Stimulated activated effector memory CD8-positive, alpha-beta T cell treated with anti-CD3 and anti-CD28 coated beads, Interleukin-12 subunit alpha, Interleukin-12 subunit beta, amount 100 ng/mL, for 72 hours (primary cell): Measurements from ENCODE around the gene RNPEP.
"Not testable (repeated sequence)": the region's sequence is repeated elsewhere in the genome, so short reads cannot be mapped to it uniquely, and the experiment has no call there.

Experiments used
- ATAC-seq: fragments of 150-1000 bp; cut with Tn5 transposase; 2 replicates; pipeline ENCODE4 v1.10.0; 2021
- DNase-seq, 2 donors: peaks; one replicate each; pipeline ENCODE4 v3.0.0; 2021 to 2022; ENCODE audit warnings: low spot score in 2 of 2
- H3K27ac Mint-ChIP-seq: one replicate; pipeline ENCODE4 v1.8.0; 2022; ENCODE audit warnings: mild to moderate bottlenecking, mixed read lengths
- H3K36me3 Mint-ChIP-seq: one replicate; pipeline ENCODE4 v1.8.0; 2022; ENCODE audit warnings: mild to moderate bottlenecking, mixed read lengths
- H3K4me1 Mint-ChIP-seq: one replicate; pipeline ENCODE4 v1.8.0; 2022; ENCODE audit warnings: mixed read lengths
- H3K4me3 Mint-ChIP-seq: one replicate; pipeline ENCODE4 v1.8.0; 2022; ENCODE audit warnings: mild to moderate bottlenecking, mixed read lengths
- H3K9me3 Mint-ChIP-seq: one replicate; pipeline ENCODE4 v1.8.0; 2022; ENCODE audit warnings: mixed read lengths

RNPEP gene

DNA sequence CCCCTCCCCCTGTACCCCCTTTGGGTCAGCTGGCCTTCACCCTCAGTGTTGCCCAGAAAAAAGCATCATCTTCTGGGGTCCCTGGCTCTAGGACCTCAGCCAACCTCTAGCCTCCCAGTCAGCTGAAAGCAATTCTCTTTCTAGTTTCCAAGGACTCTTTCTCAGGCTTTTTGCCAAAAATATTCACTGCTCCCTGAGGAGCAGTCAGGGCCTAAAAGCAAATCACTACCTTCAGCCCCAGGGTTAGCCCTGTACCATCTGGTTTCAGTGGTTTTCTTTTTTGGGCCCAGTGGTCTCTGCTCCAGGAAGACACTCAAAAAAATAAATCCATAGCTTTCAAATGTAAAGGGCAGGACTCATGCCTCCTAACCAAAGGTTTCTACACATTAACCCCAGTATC, 33.0 kb upstream of the RNPEP start:
- Mint-ChIP-seq H3K27ac (no peak overlapping the region), H3K9me3 (no peaks in the 10 kb centered on the region), H3K4me1 (peaks cover 18% of the 10 kb centered on the region), H3K36me3 (peaks cover 3% of the 10 kb centered on the region), H3K4me3 (no peak overlapping the region)
- DNase-seq (no peak), ATAC-seq (no peak)

DNA sequence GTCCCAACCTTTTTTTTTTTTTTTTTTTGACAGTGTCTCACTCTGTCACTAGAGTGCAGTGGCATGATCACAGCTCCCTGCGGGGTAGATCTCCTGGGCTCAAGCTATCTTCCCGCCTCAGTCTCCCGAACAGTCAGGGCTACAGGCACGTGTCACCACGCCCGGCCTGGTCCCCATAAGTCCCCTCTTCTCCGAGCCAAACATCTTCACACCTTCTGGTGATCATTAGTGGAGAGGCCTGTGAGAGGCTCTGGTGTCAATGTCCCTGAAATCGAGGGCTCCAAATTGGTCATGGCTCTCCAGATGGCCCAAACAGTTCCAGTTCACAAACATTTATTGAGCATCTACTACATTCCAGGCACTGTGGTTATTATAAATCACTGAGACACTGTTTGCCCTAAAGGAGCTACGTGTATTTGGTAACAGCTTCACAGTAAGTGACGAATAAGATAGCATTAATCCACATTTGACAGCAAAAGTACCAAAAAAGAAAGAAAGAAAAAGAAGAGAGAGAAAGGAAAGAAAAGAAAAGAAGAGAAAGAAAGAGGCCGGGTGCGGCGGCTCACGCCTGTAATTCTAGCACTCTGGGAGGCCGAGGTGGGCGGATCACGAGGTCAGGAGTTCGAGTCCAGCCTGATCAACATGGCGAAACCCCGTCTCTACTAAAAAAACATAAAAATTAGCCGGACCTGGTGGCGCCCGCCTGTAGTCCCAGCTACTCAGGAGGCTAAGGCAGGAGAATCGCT, 28.0 kb upstream of the RNPEP start:
- no peak for ATAC-seq
- Mint-ChIP-seq H3K27ac (peak overlapping the region; percentile 99), H3K36me3 (peaks cover 52% of the 10 kb centered on the region), H3K4me1 (peaks cover 20% of the 10 kb centered on the region), H3K4me3 (peak overlapping the region; percentile 92), H3K9me3 (no peaks in the 10 kb centered on the region)
- no peak for DNase-seq

DNA sequence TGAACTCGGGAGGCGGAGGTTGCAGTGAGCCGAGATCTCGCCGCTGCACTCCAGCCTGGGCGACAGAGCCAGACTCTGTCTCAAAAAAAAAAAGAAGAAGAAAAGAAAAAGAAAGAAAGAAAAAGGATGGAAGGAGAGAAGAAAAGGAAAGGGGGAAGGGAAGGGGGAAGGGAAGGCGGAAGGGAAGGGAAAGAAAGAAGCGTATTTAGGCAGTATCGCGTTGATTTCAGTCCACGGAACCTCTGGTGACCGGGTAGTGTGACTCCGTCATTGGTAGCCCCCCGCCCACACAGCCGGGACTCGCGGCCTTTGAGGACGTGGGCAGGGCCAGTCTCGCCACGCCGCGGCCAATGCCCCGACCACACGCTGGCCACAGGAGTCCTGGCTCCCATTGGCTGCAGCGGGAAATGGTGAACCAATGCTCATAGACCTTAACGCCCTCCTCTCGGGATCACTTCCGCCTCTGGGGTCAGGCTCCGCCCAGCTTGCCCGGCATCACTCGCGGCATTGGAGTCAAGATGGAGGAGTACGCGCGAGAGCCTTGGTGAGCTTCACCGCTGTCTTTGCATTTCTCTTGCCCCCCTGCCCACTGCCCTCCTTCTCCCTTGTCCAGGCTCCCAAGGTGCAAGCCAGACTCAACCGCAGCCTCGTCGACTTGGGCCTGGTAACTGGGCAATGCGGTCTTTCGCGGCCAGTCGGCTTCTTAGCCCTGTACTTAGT, 27.3 kb upstream of the RNPEP start, which contains the start of gene TIMM17A:
Gene TIMM17A (plus strand): TSS at position 495 of the 720 bp plus-strand sequence. CDS start 24 bp downstream, at position 519.
- Mint-ChIP-seq H3K4me1 (peaks cover 20% of the 10 kb centered on the region), H3K27ac (peak within 1 kb of the TSS; percentile 99), H3K9me3 (no peaks in the 10 kb centered on the region), H3K4me3 (peak within 1 kb of the TSS; percentile 92), H3K36me3 (peaks cover 60% of the 10 kb centered on the region)
- DNase-seq (peak; percentile 93 to 97), ATAC-seq (peak; percentile 99)

DNA sequence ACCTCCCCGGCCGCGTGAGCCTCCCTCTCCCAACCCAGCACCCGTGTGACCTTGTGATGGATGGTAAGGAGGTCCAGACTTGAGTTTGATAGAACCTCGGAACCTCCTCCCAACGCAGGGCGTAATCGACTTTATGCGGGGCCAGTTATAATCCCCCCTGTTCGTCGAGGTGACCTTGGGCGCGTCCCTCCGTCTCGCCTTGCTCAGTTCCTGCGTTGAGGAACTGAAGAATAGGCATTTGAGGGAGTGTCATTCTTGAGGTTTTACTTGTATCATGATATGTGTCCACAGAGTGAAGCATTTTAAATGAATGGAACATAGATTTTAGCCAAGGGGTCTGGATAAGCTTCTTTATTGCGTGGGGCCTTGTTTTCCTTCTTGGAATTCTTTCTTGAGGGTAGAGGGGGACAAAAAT, 26.7 kb upstream of the RNPEP start:
- peak overlapping the region; percentile 99 for H3K27ac Mint-ChIP-seq
- no peaks in the 10 kb centered on the region for H3K9me3 Mint-ChIP-seq
- H3K36me3 Mint-ChIP-seq = peaks cover 65% of the 10 kb centered on the region
- DNase-seq (no peak), ATAC-seq (peak; percentile 67)
- H3K4me3 Mint-ChIP-seq = peak overlapping the region; percentile 92
- H3K4me1 Mint-ChIP-seq = peaks cover 20% of the 10 kb centered on the region

DNA sequence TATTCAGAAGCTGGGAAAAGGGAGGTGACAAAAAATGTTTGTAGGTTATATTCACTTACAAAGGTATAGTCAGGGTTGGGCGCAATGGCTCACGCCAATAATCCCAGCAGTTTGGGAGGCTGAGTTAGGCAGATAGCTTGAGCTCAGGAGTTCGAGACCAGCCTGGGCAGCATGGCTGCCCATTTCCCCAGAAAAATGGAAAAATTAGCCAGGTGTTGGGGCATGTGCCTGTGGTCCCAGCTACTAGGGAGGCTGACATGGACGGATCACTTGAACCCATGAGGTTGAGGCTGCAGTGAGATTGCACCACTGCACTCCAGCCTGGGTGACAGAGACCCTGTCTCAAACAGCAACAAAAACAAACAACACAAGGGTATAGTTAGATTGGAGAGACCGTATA, 24.1 kb upstream of the RNPEP start:
- H3K4me3 Mint-ChIP-seq = no peak overlapping the region
- no peak for DNase-seq
- H3K36me3 Mint-ChIP-seq = peaks cover 91% of the 10 kb centered on the region
- H3K4me1 Mint-ChIP-seq = peaks cover 26% of the 10 kb centered on the region
- H3K27ac Mint-ChIP-seq = peak overlapping the region; percentile 37
- ATAC-seq = no peak
- no peaks in the 10 kb centered on the region for H3K9me3 Mint-ChIP-seq

DNA sequence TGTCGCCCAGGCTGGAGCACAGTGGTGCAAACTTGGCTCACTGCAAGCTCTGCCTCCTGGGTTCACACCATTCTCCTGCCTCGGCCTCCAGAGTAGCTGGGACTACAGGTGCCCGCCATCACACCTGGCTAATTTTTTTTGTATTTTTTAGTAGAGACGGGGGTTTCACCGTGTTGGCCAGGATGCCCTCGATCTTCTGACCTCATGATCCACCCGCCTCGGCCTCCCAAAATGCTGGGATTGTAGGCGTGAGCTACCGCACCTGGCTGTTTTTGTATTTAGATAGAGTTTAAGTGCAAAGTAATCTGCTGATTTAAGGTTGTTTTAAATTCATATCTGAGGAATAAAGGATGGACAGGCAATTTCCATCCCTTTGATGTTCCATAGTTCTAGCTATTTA, 20.1 kb upstream of the RNPEP start:
- not testable (repeated sequence) for H3K4me1 Mint-ChIP-seq, H3K27ac Mint-ChIP-seq, DNase-seq, ATAC-seq, H3K4me3 Mint-ChIP-seq, H3K9me3 Mint-ChIP-seq
- H3K36me3 Mint-ChIP-seq = peaks cover 100% of the 10 kb centered on the region

DNA sequence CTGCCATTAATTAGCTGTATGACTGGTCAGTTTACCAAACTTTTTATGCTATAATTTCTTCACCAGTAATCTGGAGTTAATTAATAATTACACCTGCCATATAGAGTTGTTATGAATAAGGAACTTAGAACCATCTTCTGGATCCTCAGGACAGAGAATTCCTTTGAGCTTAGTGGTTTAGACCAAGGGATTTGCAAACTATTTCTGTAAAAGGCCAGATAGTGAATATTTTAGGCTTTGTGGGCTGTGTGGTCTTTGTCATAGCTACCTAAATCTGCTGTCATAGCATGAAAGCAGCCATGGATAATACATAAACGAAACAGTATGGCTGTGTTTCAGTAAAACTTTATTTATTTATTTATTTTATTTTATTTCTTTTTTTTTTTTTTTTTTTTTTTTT, 18.2 kb upstream of the RNPEP start:
- no peaks in the 10 kb centered on the region for H3K9me3 Mint-ChIP-seq
- H3K4me3 Mint-ChIP-seq = no peak overlapping the region
- peaks cover 6% of the 10 kb centered on the region for H3K4me1 Mint-ChIP-seq
- peaks cover 100% of the 10 kb centered on the region for H3K36me3 Mint-ChIP-seq
- H3K27ac Mint-ChIP-seq = no peak overlapping the region
- ATAC-seq = no peak
- no peak for DNase-seq

DNA sequence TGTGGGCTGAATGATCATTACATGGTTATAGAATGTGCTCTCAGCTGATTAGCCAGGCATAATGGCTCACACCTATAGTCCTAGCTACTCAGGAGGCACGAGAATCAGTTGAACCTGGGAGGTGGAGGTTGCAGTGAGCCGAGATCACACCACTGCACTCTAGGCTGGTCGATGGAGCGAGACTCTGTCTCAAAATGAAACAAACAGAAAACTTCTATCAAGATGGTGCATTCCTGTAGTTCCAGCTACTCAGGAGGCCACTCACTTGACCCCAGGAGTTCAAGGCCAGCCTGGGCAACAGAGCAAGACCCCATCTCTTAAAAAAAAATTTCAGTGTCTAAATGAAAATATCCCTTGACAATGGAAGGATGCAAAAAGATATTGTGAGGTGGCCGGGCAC, 16.3 kb upstream of the RNPEP start:
- Mint-ChIP-seq H3K27ac (no peak overlapping the region), H3K4me1 (peaks cover 6% of the 10 kb centered on the region), H3K36me3 (peaks cover 100% of the 10 kb centered on the region), H3K4me3 (no peak overlapping the region), H3K9me3 (no peaks in the 10 kb centered on the region)
- ATAC-seq (no peak), DNase-seq (no peak)

DNA sequence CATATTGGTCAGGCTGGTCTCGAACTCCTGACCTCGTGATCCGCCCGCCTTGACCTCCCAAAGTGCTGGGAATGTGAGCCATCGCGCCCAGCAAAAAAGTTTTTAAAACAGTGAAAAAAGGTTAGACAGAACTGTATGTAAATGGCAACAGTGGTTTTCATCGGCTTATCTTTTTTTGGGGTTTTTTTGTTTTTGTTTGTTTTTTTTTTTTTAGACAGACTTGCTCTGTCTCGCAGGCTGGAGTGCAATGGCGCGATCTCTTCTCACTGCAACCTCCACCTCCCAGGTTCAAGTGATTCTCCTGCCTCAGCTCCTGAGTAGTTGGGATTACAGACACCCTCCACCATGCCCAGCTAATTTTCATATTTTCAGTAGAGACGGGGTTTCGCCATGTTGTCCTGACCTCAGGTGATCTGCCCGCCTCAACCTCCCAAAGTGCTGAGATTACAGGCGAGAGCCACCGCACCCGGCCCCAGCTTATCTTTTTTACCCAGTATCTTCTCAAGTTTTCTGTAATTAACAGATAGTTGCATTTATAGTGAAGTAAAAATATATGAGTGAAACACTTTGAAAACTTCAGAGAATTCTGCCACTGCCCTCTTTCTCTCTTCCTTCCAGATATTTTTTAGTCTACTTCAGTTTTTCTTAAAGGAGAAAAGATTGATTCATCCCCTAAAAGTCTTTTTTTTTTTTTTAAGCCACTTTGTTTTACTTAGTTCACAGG, 14.1 kb upstream of the RNPEP start:
- Mint-ChIP-seq H3K9me3 (no peaks in the 10 kb centered on the region), H3K27ac (no peak overlapping the region), H3K4me1 (no peaks in the 10 kb centered on the region), H3K36me3 (peaks cover 81% of the 10 kb centered on the region), H3K4me3 (no peak overlapping the region)
- ATAC-seq (no peak), DNase-seq (no peak)

DNA sequence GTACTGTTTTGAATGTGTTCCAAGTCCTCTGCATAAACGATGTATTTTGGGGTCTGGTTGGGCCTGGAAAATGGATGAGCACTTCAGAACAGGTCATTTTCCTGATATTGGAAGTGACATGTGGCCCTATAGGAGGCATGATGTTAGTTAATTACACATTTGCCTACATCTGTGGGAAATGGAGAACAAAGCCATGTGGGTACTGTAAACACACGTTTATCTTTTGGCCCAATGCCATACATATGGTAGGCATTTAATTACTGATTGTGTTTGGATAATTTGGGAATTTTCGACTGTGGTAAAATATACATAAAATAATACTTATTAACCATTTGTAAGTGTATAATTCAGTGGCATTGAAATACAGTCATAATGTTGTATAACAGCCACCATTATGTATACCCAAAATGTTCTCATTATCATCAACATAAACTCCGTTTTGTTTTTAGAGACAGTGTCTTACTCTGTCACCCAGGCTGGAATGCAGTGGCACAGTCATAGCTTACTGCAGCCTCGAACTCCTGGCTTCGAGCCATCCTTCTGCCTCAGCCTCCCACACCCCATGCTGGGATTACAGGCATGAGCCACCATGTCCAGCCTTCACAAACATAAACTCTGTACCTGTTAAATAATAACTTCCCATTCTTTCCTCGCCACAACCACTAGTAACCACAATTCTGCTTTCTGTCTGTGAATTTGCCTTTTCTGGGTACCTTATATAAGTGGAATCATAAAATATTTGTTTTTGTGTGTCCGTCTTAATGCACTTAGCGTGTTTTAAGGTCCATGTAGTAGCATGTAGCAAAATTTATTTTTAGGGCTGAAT, 11.9 kb upstream of the RNPEP start:
- H3K4me1 Mint-ChIP-seq = no peaks in the 10 kb centered on the region
- peaks cover 60% of the 10 kb centered on the region for H3K36me3 Mint-ChIP-seq
- no peaks in the 10 kb centered on the region for H3K9me3 Mint-ChIP-seq
- no peak overlapping the region for H3K27ac Mint-ChIP-seq
- no peak overlapping the region for H3K4me3 Mint-ChIP-seq
- DNase-seq = no peak
- ATAC-seq = no peak

DNA sequence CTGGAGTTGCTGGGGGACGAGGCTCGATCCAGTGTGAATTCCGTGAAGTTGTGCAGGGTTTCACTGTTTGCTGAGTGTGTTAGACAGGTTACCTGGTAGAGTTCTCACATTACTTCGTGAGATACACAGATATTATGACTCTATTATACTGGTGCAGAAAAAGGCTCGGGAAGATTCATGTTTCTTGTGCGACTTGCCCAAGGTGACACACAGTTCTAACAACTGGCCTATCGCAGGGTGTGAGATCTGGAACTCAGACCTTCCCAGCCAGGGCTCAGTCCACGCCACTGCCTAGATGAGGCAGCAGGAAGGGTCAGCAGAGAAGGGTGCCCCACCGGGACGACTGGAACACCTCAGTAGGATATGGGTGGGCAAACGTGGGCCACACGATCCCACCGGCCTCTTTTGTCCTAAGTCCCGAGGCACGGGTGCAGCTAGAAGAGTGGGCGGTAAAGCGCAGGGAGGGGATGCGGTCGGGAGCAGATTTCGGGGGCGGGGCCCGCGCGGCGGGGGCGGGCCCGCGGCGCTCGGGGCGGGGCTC, 296 bp upstream of the RNPEP start:
- Mint-ChIP-seq H3K9me3 (no peaks in the 10 kb centered on the region), H3K36me3 (peaks cover 5% of the 10 kb centered on the region), H3K4me3 (peak overlapping the region; percentile 92), H3K27ac (peak overlapping the region; percentile 83), H3K4me1 (peaks cover 17% of the 10 kb centered on the region)
- DNase-seq (no peak), ATAC-seq (peak; percentile 50)

DNA sequence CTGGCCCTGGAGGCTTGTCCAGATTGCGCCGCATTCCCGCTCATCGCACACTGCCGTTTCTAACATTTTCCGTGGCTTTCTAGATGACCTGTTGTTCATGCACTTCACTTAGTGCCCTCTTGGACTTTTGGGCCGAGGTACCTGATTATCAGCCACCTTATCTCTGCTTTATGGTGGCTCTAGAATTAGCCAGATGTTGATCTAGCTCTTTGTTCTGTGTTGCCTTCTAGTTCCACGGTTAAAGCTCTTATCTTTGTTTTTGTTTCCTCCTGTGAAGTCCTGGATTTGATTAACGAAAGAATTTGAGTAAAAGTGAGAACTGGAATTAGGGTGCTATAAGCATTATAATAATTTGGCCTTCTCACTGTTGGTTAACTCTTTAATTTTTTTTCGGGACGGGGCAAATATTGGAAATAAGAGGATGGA, 945 bp downstream of the RNPEP start:
- H3K4me1 Mint-ChIP-seq = peaks cover 17% of the 10 kb centered on the region
- peaks cover 12% of the 10 kb centered on the region for H3K36me3 Mint-ChIP-seq
- peak overlapping the region; percentile 94 for H3K27ac Mint-ChIP-seq
- peak; percentile 20 for ATAC-seq
- no peaks in the 10 kb centered on the region for H3K9me3 Mint-ChIP-seq
- H3K4me3 Mint-ChIP-seq = peak overlapping the region; percentile 92
- no peak for DNase-seq

DNA sequence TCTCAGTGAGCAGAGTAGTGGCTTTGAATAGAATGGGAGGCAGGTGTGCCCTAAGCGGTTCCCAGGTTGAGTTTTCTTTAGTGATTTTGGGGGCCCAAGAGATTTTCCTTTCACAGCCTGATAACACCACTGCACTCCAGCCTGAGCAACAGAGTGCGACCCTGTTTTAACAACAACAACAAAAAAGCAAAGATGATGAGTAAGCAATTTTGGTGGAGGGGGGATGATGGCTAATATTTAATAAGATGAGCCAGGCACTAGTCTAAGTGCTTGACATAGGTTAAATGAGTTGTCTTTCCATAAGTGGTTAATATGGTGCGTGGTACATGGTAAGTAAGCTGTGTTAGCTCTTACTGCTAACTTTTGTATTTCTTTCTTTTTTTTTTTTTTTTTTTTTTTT, 2.0 kb downstream of the RNPEP start:
- Mint-ChIP-seq H3K4me1 (peaks cover 17% of the 10 kb centered on the region), H3K4me3 (no peak overlapping the region), H3K36me3 (peaks cover 22% of the 10 kb centered on the region), H3K27ac (no peak overlapping the region), H3K9me3 (no peaks in the 10 kb centered on the region)
- ATAC-seq = no peak
- no peak for DNase-seq

DNA sequence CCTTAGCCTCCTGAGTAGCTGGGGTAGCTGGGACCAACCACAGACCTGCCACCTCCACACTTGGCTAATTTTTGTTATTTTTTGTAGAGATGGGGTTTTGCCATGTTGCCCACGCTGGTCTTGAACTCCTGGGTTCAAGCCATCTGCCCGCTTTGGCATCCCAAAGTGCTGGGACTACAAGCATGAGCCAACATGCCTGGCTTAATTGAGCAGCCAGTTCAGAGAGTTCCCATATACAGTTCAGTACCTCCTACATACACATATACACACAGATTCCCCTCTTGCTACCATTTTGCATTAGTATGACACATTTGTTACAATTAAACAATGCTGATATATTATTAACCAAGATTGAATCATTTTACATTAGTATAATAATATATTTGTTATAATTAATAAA, 2.9 kb downstream of the RNPEP start:
- peaks cover 31% of the 10 kb centered on the region for H3K36me3 Mint-ChIP-seq
- no peak overlapping the region for H3K27ac Mint-ChIP-seq
- ATAC-seq = no peak
- no peak for DNase-seq
- peaks cover 17% of the 10 kb centered on the region for H3K4me1 Mint-ChIP-seq
- H3K9me3 Mint-ChIP-seq = no peaks in the 10 kb centered on the region
- H3K4me3 Mint-ChIP-seq = no peak overlapping the region
